Hepatocyte (in vitro differentiated cells): ENCODE measurements around the gene CD3E. TPM values are rescaled to one million over a fixed set of nuclear protein-coding genes. Genes with fewer than 3 reads are reported as not detected.
A peak's percentile ranks its signal among the peaks of the same experiment; 100 is the strongest.

Source experiments
- DNase-seq: peaks from one replicate; pipeline ENCODE4 v3.0.0-alpha.2; 2016; ENCODE audit warnings: low spot score
- H2AFZ ChIP-seq: fragments of 200-600 bp; sonication (generic); 2 replicates; pipeline ENCODE4 v1.6.0; 2016; ENCODE audit warnings: antibody characterized with exemption, mild to moderate bottlenecking
- H3K27ac ChIP-seq: fragments of 200-600 bp; sonication (generic); 2 replicates; pipeline ENCODE4 v1.5.1; 2016; ENCODE audit warnings: mild to moderate bottlenecking
- H3K27me3 ChIP-seq: fragments of 200-600 bp; sonication (generic); 2 replicates; pipeline ENCODE4 v1.6.1; 2016
- H3K36me3 ChIP-seq: fragments of 200-600 bp; sonication (generic); replicated peaks from 2 replicates; pipeline ENCODE4 v1.5.1; 2016; ENCODE audit warnings: low read depth; ENCODE audit not compliant: insufficient read depth
- H3K4me1 ChIP-seq: fragments of 200-600 bp; sonication (generic); 2 replicates; pipeline ENCODE4 v1.5.1; 2016; ENCODE audit warnings: mild to moderate bottlenecking, moderate library complexity; ENCODE audit not compliant: insufficient read depth
- H3K4me2 ChIP-seq: fragments of 200-600 bp; sonication (generic); 2 replicates; pipeline ENCODE4 v1.6.0; 2016
- H3K4me3 ChIP-seq: fragments of 200-600 bp; sonication (generic); 2 replicates; pipeline ENCODE4 v1.5.1; 2016; ENCODE audit warnings: mild to moderate bottlenecking
- H3K79me2 ChIP-seq: fragments of 200-600 bp; sonication (generic); 2 replicates; pipeline ENCODE4 v1.6.0; 2017; ENCODE audit warnings: mild to moderate bottlenecking
- H3K9me2 ChIP-seq: fragments of 200-600 bp; sonication (generic); replicated peaks from 2 replicates; pipeline ENCODE4 v1.6.0; 2017; ENCODE audit warnings: mild to moderate bottlenecking; ENCODE audit not compliant: insufficient read depth
- H3K9me3 ChIP-seq: fragments of 200-600 bp; sonication (generic); 2 replicates; pipeline ENCODE4 v1.5.1; 2016; ENCODE audit warnings: low read depth, mild to moderate bottlenecking
- H4K20me1 ChIP-seq: fragments of 200-600 bp; sonication (generic); 2 replicates; pipeline ENCODE4 v1.6.0; 2016; ENCODE audit warnings: mild to moderate bottlenecking; ENCODE audit not compliant: insufficient read depth, poor library complexity, severe bottlenecking
- CTCF ChIP-seq: fragments of 200-600 bp; sonication (generic); IDR thresholded peaks from 2 replicates; pipeline ENCODE4 v1.5.1; 2016; ENCODE audit warnings: antibody characterized with exemption, mild to moderate bottlenecking; ENCODE audit not compliant: poor library complexity
- EZH2 ChIP-seq: fragments of 200-600 bp; sonication (generic); IDR thresholded peaks from 2 replicates; pipeline ENCODE4 v1.6.1; 2016; ENCODE audit warnings: antibody characterized with exemption, mild to moderate bottlenecking, borderline replicate concordance
- EZH2phosphoT487 ChIP-seq: fragments of 200-600 bp; sonication (generic); IDR thresholded peaks from one replicate; pipeline ENCODE4 v1.6.1; 2018; ENCODE audit warnings: antibody characterized with exemption, mild to moderate bottlenecking, low read depth, moderate library complexity; ENCODE audit not compliant: unreplicated experiment, severe bottlenecking
- WGBS: methylation state at CpG from one replicate; pipeline ENCODE4 v1.1.6; 2016; ENCODE audit warnings: low lambda C conversion rate; ENCODE audit errors: missing lambda C conversion rate; 5-methylcytosine and 5-hydroxymethylcytosine counted together
- polyA plus RNA-seq: library from polyadenylated mRNA; unstranded; fragments of >200 nt; fragmentation: Nextera tagmentation; extraction: Ambion mirVana; gene quantifications from 2 replicates; pipeline ENCODE4 v1.2.1, GENCODE V29; 2016
- total RNA-seq: library from RNA; depleted of rRNA; stranded (reverse); fragments of >200 nt; gene quantifications from 2 replicates; pipeline ENCODE4 v1.2.3, GENCODE V29; 2014

CD3E gene
- total and polyA plus RNA-seq, 2 experiments from 2014 or later, result not detected

GRCh38 chr11:118310271-118310670 lies 5.7 kb downstream of the CD3E start:
- no peak for DNase-seq
- no peak overlapping the region for H2AFZ ChIP-seq
- no peaks in the 10 kb centered on the region for H4K20me1 ChIP-seq
- H3K4me1 ChIP-seq, result peaks cover 9% of the 10 kb centered on the region
- no peaks in the 10 kb centered on the region for H3K27me3 ChIP-seq
- no peaks in the 10 kb centered on the region for H3K79me2 ChIP-seq
- no peaks in the 10 kb centered on the region for H3K9me3 ChIP-seq
- no peak overlapping the region for H3K4me2 ChIP-seq
- H3K4me3 ChIP-seq, result no peak overlapping the region
- TF ChIP-seq CTCF, result no peak
- WGBS, result 93% methylated on average over 3 of the region's 3 CpGs
- no peaks in the 10 kb centered on the region for H3K36me3 ChIP-seq
- H3K9me2 ChIP-seq, result no peaks in the 10 kb centered on the region
- H3K27ac ChIP-seq, result no peak overlapping the region

- Histone ChIP-seq H3K9me2 (no peaks in the 10 kb centered on the region), H3K4me1 (peaks cover 14% of the 10 kb centered on the region), H3K4me3 (no peak overlapping the region), H3K9me3 (no peaks in the 10 kb centered on the region), H2AFZ (no peak overlapping the region), H4K20me1 (no peaks in the 10 kb centered on the region), H3K27me3 (no peaks in the 10 kb centered on the region), H3K4me2 (no peak overlapping the region), H3K79me2 (no peaks in the 10 kb centered on the region), H3K36me3 (no peaks in the 10 kb centered on the region), H3K27ac (no peak overlapping the region)
- DNase-seq, result peak; percentile 11
- TF ChIP-seq EZH2, result no peak
- no peak for TF ChIP-seq EZH2phosphoT487
- TF ChIP-seq CTCF, result no peak
- 76% methylated on average over 3 of the region's 3 CpGs for WGBS
Measured at GRCh38 chr11:118310781-118311485, 6.4 kb downstream of the CD3E start.

GRCh38 chr11:118311518-118311917 lies 7.0 kb downstream of the CD3E start:
- 74% methylated on average over 4 of the region's 4 CpGs for WGBS
- no peak for DNase-seq
- no peaks in the 10 kb centered on the region for H3K9me3 ChIP-seq
- no peak overlapping the region for H3K4me3 ChIP-seq
- no peaks in the 10 kb centered on the region for H3K79me2 ChIP-seq
- H3K4me2 ChIP-seq, result no peak overlapping the region
- no peak for TF ChIP-seq EZH2phosphoT487
- no peak for TF ChIP-seq CTCF
- H3K36me3 ChIP-seq, result no peaks in the 10 kb centered on the region
- H3K27ac ChIP-seq, result no peak overlapping the region
- no peaks in the 10 kb centered on the region for H4K20me1 ChIP-seq
- no peak overlapping the region for H2AFZ ChIP-seq
- H3K9me2 ChIP-seq, result no peaks in the 10 kb centered on the region
- H3K4me1 ChIP-seq, result peaks cover 18% of the 10 kb centered on the region
- no peaks in the 10 kb centered on the region for H3K27me3 ChIP-seq

- 93% methylated on average over 2 of the region's 2 CpGs for WGBS
- H3K27ac ChIP-seq, result no peak overlapping the region
- H3K4me2 ChIP-seq, result no peak overlapping the region
- no peaks in the 10 kb centered on the region for H3K36me3 ChIP-seq
- DNase-seq, result no peak
- no peaks in the 10 kb centered on the region for H3K27me3 ChIP-seq
- no peak for TF ChIP-seq EZH2phosphoT487
- TF ChIP-seq CTCF, result no peak
- no peak for TF ChIP-seq EZH2
- H3K79me2 ChIP-seq, result no peaks in the 10 kb centered on the region
- H3K9me3 ChIP-seq, result no peaks in the 10 kb centered on the region
- no peak overlapping the region for H2AFZ ChIP-seq
- H3K4me1 ChIP-seq, result peaks cover 23% of the 10 kb centered on the region
- no peaks in the 10 kb centered on the region for H4K20me1 ChIP-seq
- H3K9me2 ChIP-seq, result no peaks in the 10 kb centered on the region
- no peak overlapping the region for H3K4me3 ChIP-seq
Measured at GRCh38 chr11:118312328-118312727, 7.8 kb downstream of the CD3E start.
